GM19025 (cell line): ENCODE measurements around the gene ATP5F1D.
"Not testable (repeated sequence)": the region's sequence is repeated elsewhere in the genome, so short reads cannot be mapped to it uniquely, and the experiment has no call there.

Source experiments
- ATAC-seq: cut with Tn5 transposase; IDR thresholded peaks from one replicate; pipeline ENCODE4 v1.9.1; 2021; ENCODE audit warnings: mild to moderate bottlenecking, low read depth, moderate library complexity; ENCODE audit not compliant: unreplicated experiment

ATP5F1D gene

DNA sequence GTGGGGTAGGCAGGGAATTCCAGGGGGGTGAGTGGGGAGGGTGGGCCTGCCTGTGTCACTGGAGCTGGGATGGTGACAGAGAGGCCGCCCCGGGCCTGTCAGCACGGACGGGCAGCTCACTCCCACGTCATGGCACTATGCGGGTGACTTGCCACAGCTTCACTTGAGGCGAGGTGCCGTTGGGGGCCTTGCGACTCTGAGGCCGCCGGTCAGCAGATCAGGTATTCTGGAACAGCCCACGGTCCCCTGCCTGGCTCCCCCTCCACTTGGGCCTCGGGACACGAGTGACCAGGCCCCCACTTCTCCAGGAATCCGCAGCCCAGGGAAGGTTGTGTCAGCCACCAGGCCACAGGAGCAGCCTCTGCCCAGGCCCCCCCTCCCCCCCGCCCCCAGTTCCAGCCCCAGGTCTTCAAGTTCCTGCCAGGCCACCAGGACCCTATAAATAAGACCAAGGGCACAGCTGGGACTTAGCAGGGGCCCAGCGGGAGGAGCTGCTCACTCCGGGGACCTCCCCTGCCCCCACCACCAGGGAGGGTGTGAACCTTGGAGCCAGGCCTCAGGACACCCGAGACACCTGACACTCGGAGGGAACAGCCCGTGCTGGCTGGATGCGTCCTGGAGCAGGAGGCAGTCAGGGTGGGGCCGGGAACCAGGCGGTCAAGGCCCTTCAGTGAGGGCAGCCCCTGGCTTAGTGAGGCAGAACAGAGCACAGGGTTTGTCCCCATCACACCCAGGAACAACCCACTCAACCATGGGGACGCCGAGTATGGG lies 4.1 kb downstream of the ATP5F1D start:
- ATAC-seq: no peak

- not testable (repeated sequence) for ATAC-seq
These were observed 4.9 kb downstream of the ATP5F1D start for GRCh38 chr19:1246265-1247087.

DNA sequence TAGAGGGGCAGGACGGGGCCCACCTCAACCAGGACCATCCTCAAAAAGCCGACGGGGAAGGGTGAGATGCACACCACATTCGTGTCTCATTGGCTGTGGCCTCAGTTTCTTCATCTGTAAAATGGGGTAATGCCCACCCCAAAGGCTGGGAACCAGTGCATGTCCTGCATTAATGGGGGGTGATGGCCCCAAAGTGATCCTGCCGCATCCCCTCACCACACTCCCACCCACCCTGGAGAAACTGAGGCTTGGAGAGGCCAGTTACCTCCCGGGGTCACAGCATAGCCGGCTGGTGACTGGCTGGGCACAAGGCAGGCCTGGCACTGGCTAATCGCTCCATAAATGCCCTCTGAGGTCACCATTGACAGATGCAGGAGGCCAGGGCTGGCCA lies 6.2 kb downstream of the ATP5F1D start:
- no peak for ATAC-seq

DNA sequence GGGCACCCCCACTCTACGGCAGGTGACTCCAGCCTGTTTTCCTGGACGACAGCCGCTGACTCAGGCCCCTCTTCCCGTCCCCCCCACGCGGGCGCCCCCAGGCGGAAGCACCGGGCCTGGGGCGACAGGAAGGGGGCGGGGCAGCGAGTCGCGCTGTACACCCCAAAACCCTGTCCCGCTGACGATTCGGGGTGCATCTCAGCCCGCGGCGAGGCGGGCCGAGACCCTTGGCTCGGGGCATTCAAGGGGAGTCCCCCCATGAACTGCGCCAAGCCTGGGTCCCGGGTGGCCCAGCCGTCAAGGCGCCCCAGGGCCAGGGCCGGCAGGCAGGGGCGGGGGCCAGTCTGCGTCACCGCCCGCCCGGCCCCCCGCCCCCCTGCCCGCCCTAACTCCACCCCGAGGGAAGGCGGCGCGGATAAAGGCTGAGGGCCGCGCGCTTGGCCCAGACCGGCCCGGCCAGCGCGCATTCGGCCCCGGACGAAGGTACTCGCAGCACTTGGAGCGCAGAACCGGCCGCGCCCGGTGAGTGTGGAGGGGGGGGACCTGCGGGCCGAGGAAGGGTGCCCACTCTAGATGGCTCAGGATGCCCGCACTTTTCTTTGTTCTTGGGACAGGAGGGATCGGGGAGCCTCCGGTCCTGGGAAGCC lies 6.7 kb downstream of the ATP5F1D start, which contains the start of gene MIDN:
Gene MIDN (plus strand): TSS at position 445 of the 647 bp plus-strand sequence. CDS start 1,714 bp downstream, outside the sequence.
- ATAC-seq: peak; percentile 12

GRCh38 chr19:1248786-1249297 lies 7.3 kb downstream of the ATP5F1D start:
- ATAC-seq: peak; percentile 21

- peak; percentile 50 for ATAC-seq
These were observed 7.9 kb downstream of the ATP5F1D start for GRCh38 chr19:1249298-1249989.

GRCh38 chr19:1249990-1250436 lies 8.5 kb downstream of the ATP5F1D start:
- ATAC-seq: no peak

DNA sequence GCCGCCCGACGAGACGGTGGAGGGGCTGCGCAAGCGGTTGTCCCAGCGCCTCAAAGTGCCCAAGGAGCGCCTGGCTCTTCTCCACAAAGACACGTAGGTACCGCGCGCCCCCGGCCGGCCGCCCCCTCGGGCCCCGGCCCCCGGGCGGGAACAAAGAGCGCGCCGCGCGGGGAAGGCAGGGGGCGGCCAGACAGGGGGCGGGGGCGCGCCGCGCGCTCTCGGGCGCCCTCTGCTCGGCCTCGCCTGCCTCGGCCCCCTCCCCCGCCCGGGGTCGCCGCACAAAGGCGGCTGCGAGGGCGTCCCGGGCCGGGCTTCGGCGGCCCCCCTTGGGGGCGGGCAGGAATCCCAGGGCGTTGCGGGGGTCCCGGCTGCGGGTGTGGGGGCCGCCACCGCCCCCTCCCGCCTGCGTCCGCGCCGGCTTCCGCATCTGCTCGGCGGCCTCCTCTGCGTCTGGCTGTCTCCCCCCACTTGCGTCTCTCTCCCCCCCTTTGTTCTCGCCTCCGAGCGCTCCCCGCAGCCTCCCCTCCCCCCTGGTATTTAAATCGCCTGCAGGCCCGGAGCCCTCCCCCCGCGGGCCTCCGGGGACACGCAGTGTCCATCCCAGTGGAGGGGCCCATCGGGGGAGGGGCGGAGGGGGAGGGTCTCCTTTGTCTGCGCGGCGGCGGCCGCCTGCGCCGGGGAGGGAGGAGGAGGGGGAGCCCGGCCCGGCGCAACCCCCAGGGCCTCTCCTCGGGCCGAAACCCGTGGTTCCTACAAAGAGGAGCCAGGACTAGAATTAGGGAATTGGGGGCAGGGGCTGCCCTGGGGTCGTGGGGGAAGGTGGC lies 9.1 kb downstream of the ATP5F1D start:
- no peak for ATAC-seq

DNA sequence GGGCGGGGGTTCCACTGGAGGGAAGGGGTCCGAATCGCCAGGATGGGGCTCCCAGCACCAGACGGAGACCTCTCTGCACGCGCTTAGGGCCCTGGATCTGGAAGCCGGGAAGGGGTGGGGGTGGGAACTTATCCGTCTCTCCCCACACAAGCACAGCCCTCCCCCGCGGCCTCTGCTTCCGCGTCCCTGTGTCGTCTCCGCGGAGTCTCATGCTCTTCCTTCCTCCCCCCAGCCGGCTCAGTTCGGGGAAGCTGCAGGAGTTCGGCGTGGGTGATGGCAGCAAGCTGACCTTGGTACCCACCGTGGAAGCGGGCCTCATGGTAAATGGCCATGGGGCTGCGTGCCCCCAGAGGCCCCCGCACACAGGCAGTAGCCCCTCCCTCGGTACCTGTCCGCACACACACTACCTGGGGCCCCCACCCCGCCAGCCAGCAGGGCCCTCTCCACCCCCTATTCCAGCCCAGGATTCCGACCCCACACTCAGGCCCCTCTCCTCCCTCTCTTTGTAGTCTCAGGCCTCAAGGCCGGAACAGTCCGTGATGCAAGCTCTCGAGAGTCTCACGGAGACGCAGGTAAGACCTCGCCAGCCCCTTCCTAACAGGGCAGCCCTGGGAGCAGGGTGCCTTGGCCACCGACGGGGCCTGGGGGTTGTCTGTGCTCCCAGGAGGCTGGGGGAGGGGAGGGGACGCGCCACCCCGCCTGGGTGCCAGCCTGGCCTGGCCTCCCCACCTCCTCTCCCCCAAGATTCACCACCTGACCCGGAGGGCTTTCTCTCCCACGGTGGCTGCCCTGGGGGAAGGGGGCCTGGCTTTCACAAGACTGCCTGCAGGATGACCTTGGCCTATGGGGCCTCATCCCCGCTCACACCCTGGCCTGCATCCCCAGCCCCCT lies 10.0 kb downstream of the ATP5F1D start:
- ATAC-seq: no peak

DNA sequence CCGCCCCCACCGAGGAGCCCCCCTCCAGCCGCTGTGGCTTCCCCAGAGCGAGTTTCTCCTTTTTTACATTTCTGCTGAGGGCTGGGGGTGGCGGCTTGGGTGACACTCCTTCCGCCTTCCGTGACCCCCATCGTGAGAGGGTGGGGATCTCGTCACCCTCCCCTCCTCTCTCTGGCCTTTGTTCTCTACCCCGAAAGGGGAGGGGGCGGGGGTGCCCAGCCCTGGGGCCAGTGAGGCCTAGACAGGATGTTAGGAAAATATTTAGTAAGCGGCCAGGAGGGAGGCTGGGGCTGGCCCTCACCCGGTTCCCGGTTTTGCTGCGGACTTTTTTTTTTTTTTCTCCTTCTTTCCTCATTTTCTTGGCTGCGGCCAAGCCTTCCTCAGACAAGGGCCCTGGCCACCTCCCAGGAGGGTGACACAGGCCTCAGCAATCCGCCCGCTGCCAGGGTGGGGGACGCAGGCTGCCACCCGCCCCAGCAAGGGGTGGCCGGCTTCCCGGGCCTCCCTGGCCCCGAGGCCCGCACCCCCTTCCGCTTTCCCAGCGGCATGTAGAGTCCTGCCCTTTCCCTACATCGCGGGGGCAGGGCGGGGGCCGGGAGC lies 10.8 kb downstream of the ATP5F1D start:
- ATAC-seq: no peak

DNA sequence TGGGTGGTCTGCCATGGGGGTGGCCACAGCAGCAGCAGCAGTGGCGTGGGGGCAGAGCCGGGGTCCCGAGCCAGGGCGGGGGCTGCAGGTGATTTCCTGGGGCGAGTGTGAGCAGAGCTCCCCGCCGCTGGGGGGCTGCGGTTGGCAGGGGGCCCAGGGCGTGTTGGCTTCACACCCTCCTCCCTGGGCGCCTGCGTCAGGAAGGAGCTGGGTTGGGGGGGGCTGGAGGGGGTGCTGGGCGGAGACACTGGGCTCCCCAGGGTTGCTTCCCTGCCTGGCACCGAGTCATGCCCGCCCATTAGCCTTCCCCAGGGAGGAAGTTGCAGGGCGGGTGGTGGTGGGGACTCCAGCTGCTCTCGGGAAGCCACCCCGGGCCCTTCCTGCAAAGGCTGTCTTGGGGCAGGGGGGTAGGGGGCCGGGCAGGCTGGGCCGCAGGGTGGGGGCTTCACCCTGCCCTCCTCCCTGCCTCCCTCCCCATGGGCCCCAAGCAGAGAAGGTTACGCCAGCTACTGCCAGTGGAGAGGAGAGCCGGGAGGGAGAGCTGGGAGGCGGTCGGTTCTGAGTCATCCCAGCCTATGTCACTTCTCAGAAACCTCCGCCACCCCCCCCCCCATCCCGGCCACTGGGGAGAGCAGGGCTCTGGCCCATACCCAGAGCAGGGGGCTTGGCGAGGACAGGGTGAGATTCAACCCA lies 11.4 kb downstream of the ATP5F1D start:
- ATAC-seq: no peak

GRCh38 chr19:1253514-1254080 lies 12.0 kb downstream of the ATP5F1D start:
- no peak for ATAC-seq

- no peak for ATAC-seq
These were observed 12.6 kb downstream of the ATP5F1D start for GRCh38 chr19:1254081-1254527.

- ATAC-seq: no peak
These were observed 13.1 kb downstream of the ATP5F1D start for GRCh38 chr19:1254530-1255185.

- ATAC-seq: no peak
These were observed 13.9 kb downstream of the ATP5F1D start for GRCh38 chr19:1255186-1256161.
